Keratinocyte (primary cell): ENCODE results near the gene TBCD. TPM values are rescaled to one million over a fixed set of nuclear protein-coding genes. Genes with fewer than 3 reads are reported as not detected.

ENCODE experiments used
- DNase-seq: peaks from one replicate; pipeline ENCODE4 v3.0.0-alpha.2; 2011; ENCODE audit warnings: low read depth, missing footprints, low spot score
- FAIRE-seq: peaks from 2 replicates; lab custom pipeline; 2011; peaks lifted over from hg19 to GRCh38; lab: Jason Lieb, UNC
- H2AFZ ChIP-seq: 2 replicates; pipeline ENCODE4 v1.6.0; 2012; ENCODE audit warnings: low read length, control low read depth, inconsistent platforms; ENCODE audit not compliant: control insufficient read depth
- H3K27ac ChIP-seq: 2 replicates; pipeline ENCODE4 v1.5.1; 2011; ENCODE audit warnings: low read length; ENCODE audit not compliant: control insufficient read depth, insufficient read depth
- H3K27me3 ChIP-seq: 3 replicates; pipeline ENCODE4 v1.6.0; 2011; ENCODE audit warnings: low read length; ENCODE audit not compliant: control insufficient read depth, insufficient read depth; ENCODE audit errors: extremely low read depth
- H3K36me3 ChIP-seq, 2 experiments: 2 replicates in 1 of 2; 3 replicates in 1 of 2; pipeline ENCODE4 v1.5.1; 2011; ENCODE audit warnings: low read length in 2 of 2, mild to moderate bottlenecking in 1 of 2; ENCODE audit not compliant: control insufficient read depth in 2 of 2, insufficient read depth in 2 of 2; ENCODE audit errors: extremely low read depth in 1 of 2
- H3K4me1 ChIP-seq: 3 replicates; pipeline ENCODE4 v1.5.1; 2011; ENCODE audit warnings: low read length; ENCODE audit not compliant: control insufficient read depth, insufficient read depth; ENCODE audit errors: extremely low read depth
- H3K4me2 ChIP-seq: 3 replicates; pipeline ENCODE4 v1.6.0; 2011; ENCODE audit warnings: low read depth, low read length; ENCODE audit not compliant: control insufficient read depth, insufficient read depth; ENCODE audit errors: extremely low read depth
- H3K4me3 ChIP-seq, 3 experiments: fragments of 200-600 bp in 1 of 3; sonication (generic) in 1 of 3; 2 replicates in 2 of 3; 3 replicates in 1 of 3; pipeline ENCODE4 v1.5.1; 2011 to 2016; ENCODE audit warnings: low read length in 3 of 3, mild to moderate bottlenecking in 3 of 3, control low read depth in 2 of 3, inconsistent platforms in 1 of 3, low read depth in 1 of 3, mixed read lengths in 1 of 3, mixed run types in 1 of 3, moderate library complexity in 1 of 3; ENCODE audit not compliant: control insufficient read depth in 2 of 3, insufficient read depth in 2 of 3; ENCODE audit errors: extremely low read depth in 1 of 3
- H3K79me2 ChIP-seq: 2 replicates; pipeline ENCODE4 v1.6.0; 2012; ENCODE audit warnings: low read length; ENCODE audit not compliant: control insufficient read depth, insufficient read depth
- H3K9ac ChIP-seq: 3 replicates; pipeline ENCODE4 v1.6.0; 2011; ENCODE audit warnings: low read length; ENCODE audit not compliant: control insufficient read depth, insufficient read depth; ENCODE audit errors: extremely low read depth
- H3K9me1 ChIP-seq: 3 replicates; pipeline ENCODE4 v1.6.0; 2011; ENCODE audit warnings: low read length; ENCODE audit not compliant: control insufficient read depth, insufficient read depth; ENCODE audit errors: extremely low read depth
- H3K9me3 ChIP-seq: 2 replicates; pipeline ENCODE4 v1.5.1; 2012; ENCODE audit warnings: low read depth, low read length; ENCODE audit not compliant: control insufficient read depth
- H4K20me1 ChIP-seq: 3 replicates; pipeline ENCODE4 v1.6.0; 2011; ENCODE audit warnings: low read length; ENCODE audit not compliant: control insufficient read depth, insufficient read depth; ENCODE audit errors: extremely low read depth
- CTCF ChIP-seq, 3 experiments: IDR thresholded peaks in 1 of 3; conservative IDR thresholded peaks in 1 of 3; optimal IDR thresholded peaks in 1 of 3; 2 replicates in 2 of 3; 3 replicates in 1 of 3; pipeline versions ENCODE3 to v1.5.1; 2011; ENCODE audit warnings: low read length in 3 of 3, mild to moderate bottlenecking in 3 of 3, moderate library complexity in 2 of 3, control low read depth in 1 of 3, inconsistent platforms in 1 of 3; ENCODE audit not compliant: insufficient read depth in 2 of 3; ENCODE audit errors: extremely low read depth in 1 of 3
- EZH2 ChIP-seq: IDR thresholded peaks from one replicate; pipeline ENCODE4 v1.6.1; 2012; ENCODE audit warnings: inconsistent platforms, mild to moderate bottlenecking, low read length, moderate library complexity
- dilution Hi-C: fragments of 300-500 bp; cut with MboI; formaldehyde crosslinking; loops from one replicate; pipeline ENCODE4 v1.7.0; 2020; ENCODE audit warnings: low sequenced_read_pairs; ENCODE audit not compliant: extremely low pct_ligation_motif_present
- polyA plus RNA-seq, 5 experiments: library from polyadenylated mRNA; depleted of rRNA in 3 of 5; stranded (reverse) in 3 of 5; stranded (forward) in 1 of 5; unstranded in 1 of 5; fragments of >200 nt; gene quantifications; 1 replicate in 1 of 5; 2 replicates in 3 of 5; 3 replicates in 1 of 5; pipeline versions ENCODE4 v1.2.1 to v1.2.3, GENCODE V29; 2011 to 2012; ENCODE audit warnings: missing spikeins in 2 of 5, low read depth in 1 of 5, low replicate concordance in 1 of 5

Gene TBCD
- polyA plus RNA-seq, 1 donor (not counting 4 experiments of a cell fraction or from before 2014, with no cell fraction given), result 36.2 TPM

- Histone ChIP-seq H3K9me3 (no peaks in the 10 kb centered on the region), H3K36me3 (peaks cover 3% of the 10 kb centered on the region in 2 experiments), H3K4me2 (no peak overlapping the region), H3K27me3 (no peaks in the 10 kb centered on the region), H3K79me2 (peaks cover 3% of the 10 kb centered on the region), H3K4me1 (peaks cover 11% of the 10 kb centered on the region), H3K9ac (no peak overlapping the region), H2AFZ (no peak overlapping the region), H3K9me1 (peaks cover 3% of the 10 kb centered on the region), H3K27ac (no peak overlapping the region), H4K20me1 (no peaks in the 10 kb centered on the region), H3K4me3 (no peak overlapping the region)
- no peak for TF ChIP-seq CTCF (optimal IDR thresholded peaks at IDR 0.05 in 1 of 3, IDR thresholded peaks at IDR 0.05 in 1 of 3, conservative IDR thresholded peaks at IDR 0.05 in 1 of 3; ENCODE audit: extremely low read depth in 1 of 3, insufficient read depth in 2 of 3, low read length in 3 of 3)
- no peak for TF ChIP-seq EZH2
- dilution Hi-C loops, result no loop called here
- DNase-seq (no peak), FAIRE-seq (no peak)
Observed at GRCh38 chr17:82844796-82845162, 92.9 kb downstream of the TBCD start.

DNA sequence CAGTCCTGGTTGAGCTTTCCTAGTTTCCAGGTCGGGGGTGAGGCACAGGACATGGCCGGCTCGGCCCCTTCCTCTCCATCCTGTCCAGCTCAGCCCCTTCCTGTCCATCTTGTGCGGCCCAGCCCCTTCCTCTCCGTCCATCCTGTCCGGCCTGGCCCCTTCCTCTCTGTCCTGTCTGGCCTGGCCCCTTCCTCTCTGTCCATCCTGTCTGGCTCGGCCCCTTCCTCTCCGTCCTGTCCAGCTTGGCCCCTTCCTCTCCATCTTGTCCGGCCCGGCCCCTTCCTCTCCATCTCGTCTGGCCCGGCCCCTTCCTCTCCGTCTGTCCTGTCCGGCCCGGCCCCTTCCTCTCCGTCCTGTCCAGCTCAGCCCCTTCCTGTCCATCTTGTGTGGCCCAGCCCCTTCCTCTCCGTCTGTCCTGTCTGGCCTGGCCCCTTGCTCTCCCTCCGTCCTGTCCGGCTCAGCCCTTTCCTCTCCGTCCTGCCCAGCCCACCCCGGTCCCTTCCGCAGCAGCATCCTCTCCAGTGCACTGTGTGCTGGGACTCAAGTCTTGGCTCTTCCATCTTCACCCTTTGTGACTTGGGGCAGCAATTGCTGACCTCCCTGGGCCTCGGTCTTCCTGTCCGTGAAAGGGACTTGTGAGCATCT, 93.4 kb downstream of the TBCD start:
- H3K9me3 ChIP-seq, result no peaks in the 10 kb centered on the region
- H3K9me1 ChIP-seq, result peaks cover 3% of the 10 kb centered on the region
- H3K27ac ChIP-seq, result no peak overlapping the region
- peaks cover 3% of the 10 kb centered on the region in 2 experiments for H3K36me3 ChIP-seq
- DNase-seq, result no peak
- TF ChIP-seq CTCF (optimal IDR thresholded peaks at IDR 0.05 in 1 of 3, IDR thresholded peaks at IDR 0.05 in 1 of 3, conservative IDR thresholded peaks at IDR 0.05 in 1 of 3; ENCODE audit: extremely low read depth in 1 of 3, insufficient read depth in 2 of 3, low read length in 3 of 3), result no peak
- no peak for TF ChIP-seq EZH2
- no peak overlapping the region for H2AFZ ChIP-seq
- no peak overlapping the region for H3K4me3 ChIP-seq
- H3K4me2 ChIP-seq, result no peak overlapping the region
- H3K27me3 ChIP-seq, result no peaks in the 10 kb centered on the region
- no peak for FAIRE-seq
- H3K4me1 ChIP-seq, result peaks cover 6% of the 10 kb centered on the region
- peaks cover 6% of the 10 kb centered on the region for H3K79me2 ChIP-seq
- H4K20me1 ChIP-seq, result no peaks in the 10 kb centered on the region
- dilution Hi-C loops, result no loop called here
- H3K9ac ChIP-seq, result no peak overlapping the region
